Left ventricle myocardium superior (tissue), 1 donor: ENCODE data around the gene ARHGAP10. TPM values are rescaled to one million over a fixed set of nuclear protein-coding genes. Genes with fewer than 3 reads are reported as not detected.

Source experiments
- ATAC-seq: fragments of 200-7000 bp; cut with Tn5 transposase; one replicate; pipeline ENCODE4 v1.9.1; 2020; ENCODE audit warnings: mild to moderate bottlenecking, moderate library complexity
- DNase-seq: peaks from one replicate; pipeline ENCODE4 v3.0.0-alpha.2; 2020
- intact Hi-C: fragments of 100-400 bp; cut with micrococcal nuclease; formaldehyde crosslinking; loops from one replicate; pipeline ENCODE4 v1.11.0; 2022
- long read RNA-seq: library from polyadenylated mRNA; unstranded; transcript quantifications from one replicate; pipeline ENCODE4 v2.0.0, GENCODE V29; 2021
- total RNA-seq: library from RNA; stranded (reverse); fragmentation: NEBNext Ultra II Directional; extraction: Animal tissue kit (Norgen Biotek cat#: 25700); gene quantifications from one replicate; pipeline ENCODE4 v1.2.1, GENCODE V29; 2021
- donor health status: DM: no; HTN: yes; CAD: no; lungs with severe emphysema.

Gene ARHGAP10, protein sequence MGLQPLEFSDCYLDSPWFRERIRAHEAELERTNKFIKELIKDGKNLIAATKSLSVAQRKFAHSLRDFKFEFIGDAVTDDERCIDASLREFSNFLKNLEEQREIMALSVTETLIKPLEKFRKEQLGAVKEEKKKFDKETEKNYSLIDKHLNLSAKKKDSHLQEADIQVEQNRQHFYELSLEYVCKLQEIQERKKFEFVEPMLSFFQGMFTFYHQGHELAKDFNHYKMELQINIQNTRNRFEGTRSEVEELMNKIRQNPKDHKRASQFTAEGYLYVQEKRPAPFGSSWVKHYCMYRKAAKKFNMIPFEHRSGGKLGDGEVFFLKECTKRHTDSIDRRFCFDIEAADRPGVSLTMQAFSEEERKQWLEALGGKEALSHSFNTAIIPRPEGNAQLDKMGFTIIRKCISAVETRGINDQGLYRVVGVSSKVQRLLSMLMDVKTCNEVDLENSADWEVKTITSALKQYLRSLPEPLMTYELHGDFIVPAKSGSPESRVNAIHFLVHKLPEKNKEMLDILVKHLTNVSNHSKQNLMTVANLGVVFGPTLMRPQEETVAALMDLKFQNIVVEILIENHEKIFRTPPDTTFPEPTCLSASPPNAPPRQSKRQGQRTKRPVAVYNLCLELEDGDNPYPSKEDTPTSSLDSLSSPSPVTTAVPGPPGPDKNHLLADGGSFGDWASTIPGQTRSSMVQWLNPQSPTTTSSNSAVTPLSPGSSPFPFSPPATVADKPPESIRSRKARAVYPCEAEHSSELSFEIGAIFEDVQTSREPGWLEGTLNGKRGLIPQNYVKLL
- total RNA-seq = 69.2 TPM
- long read RNA-seq, transcript ARHGAP10-201 (23 exons, 3,299 nt) = major isoform, 6 of 66 reads
- long read RNA-seq, partial matches to known transcripts = 37 of 66 reads
- long read RNA-seq, other reads (novel, unspliced or antisense) = 22 of 66 reads

DNA sequence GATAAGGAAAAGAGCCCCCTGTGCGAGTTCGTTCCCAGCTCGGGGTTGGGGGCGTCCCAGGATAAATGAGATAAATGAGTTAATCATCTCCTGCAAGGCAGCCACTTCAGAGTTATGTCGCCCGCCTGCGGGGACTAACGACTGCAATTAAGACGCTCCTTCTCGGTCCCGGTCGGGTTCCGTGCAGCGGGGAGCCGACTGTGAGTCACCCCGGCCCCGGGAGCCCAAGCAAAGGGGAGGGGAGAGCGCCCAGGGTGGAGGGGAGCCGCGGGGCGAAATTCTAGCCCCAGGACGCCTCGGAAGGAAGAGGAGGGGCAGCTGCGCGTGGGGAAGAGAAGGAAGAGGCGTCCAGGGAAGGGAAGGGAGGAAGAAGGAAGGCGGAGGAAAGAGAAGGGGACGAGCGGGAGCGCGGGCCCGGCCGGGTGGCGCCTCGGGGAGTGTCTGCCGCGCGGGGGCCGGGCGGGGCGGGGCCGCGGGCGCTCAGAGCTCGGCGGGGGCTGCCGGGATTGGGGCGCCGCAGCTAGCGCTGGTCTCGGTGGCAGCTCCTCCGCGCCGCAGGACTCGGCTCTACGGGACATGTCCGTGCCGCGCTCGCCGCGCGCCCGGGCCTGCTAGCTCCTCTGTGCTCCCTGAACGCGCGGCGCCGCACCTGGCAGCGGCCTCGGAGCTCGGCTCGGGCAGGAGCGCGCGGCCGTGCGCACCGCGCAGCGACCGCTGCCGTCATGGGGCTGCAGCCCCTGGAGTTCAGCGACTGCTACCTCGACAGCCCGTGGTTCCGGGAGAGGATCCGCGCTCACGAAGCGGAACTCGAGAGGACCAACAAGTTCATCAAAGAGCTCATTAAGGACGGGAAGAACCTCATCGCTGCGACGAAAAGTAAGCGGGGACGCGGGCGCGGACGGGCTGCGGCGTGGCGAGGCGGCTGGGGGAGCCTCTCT lies at the start of gene ARHGAP10:
Gene ARHGAP10, plus strand, starts transcription at position 509 of the 938 bp plus-strand sequence. Its CDS starts 214 bp downstream, at position 723.
- ATAC-seq (peak; percentile 86), DNase-seq (peak; percentile 90)
- intact Hi-C loops = no loop called here

DNA sequence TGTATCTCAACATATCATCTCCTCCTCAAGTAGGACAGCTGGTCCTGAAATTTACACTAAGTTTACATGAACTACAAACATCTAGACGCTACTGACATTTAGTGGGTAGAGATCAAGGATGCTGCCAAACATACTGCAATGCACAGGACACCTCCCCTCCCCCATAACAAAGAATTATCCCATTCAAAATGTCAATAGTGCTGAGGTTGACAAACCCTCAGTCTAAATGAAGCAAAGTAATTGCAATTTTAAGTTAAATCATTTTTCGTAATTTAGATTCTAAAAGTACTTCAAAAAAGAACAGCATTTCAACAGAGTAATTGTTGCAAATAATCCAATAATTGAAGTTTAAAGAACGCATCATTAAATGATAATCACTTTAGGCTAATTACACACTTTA lies 49.1 kb upstream of the ARHGAP10 start:
- intact Hi-C loops = no loop called here
- ATAC-seq = no peak
- DNase-seq = no peak

DNA sequence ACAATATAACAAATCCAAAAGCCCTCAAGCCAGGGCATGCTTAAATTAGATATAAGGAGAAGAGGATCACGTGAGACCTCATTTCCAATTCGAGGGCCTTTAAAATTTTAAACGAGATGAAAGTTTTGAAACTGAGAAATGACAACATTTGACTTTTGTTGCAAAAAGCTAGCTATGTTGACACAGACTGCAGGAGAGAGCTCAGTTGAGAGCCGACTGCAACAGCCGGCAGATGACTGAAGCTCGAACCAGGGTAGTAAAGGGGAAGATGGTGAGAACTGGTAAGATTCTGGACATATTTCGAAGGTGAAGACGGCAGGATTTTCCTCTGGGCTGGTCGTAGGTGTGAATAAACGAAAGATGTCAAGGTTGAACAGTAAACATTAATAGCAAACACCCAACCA lies 48.7 kb upstream of the ARHGAP10 start:
- intact Hi-C loops = no loop called here
- ATAC-seq (peak; percentile 53), DNase-seq (no peak)

DNA sequence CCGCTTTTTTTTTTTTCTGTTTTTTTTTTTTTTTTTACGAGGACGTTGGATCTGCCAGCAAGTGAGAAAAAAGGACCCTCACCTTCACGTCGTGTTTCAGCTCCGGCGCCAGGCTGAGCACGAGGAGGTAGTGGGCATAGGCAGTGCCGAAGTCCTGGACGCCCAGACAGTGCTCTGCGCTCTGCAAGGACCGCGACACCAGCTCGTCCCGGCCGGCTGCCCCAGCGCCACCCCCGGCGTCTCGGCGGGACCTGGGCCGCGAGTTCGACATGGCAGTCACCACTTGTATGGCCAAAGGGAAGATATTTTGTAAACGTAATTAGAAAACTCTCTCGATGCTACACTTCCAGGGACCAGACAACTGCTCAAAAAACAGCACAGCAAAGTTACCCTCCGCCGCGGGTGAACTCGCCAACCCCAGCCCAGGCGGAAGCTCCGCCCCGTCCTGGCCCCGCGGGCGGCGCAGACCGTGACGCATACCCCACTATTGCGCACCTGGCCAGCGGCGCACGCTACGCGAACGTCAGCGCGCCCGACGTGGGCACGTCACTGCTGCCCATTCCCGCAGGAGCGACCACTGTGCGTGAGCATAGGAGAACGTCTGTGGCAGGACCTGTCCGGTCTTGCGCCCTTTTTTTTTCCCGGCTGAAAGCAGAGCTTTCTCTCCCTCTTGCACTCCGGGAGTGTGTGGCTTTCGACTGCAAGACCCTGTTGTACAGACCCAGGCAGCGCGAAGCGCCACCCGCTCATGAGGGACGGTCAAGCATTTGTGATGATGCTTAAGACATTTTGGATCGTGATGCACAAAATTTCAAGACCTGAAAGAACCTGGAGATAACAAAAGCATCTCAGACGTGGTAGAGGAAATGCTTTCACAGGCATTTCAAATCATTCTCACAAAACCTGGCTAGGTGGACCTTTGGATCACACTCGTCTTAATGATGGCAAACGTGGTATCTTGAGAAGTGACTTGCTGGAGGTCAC lies 47.9 kb upstream of the ARHGAP10 start, which contains the start of gene PRMT9:
Gene PRMT9, minus strand, starts transcription at position 447 of the 984 bp plus-strand sequence. Its CDS starts 176 bp downstream, at position 271.
- intact Hi-C loops = no loop called here
- peak; percentile 100 for ATAC-seq
- DNase-seq = peak; percentile 96

DNA sequence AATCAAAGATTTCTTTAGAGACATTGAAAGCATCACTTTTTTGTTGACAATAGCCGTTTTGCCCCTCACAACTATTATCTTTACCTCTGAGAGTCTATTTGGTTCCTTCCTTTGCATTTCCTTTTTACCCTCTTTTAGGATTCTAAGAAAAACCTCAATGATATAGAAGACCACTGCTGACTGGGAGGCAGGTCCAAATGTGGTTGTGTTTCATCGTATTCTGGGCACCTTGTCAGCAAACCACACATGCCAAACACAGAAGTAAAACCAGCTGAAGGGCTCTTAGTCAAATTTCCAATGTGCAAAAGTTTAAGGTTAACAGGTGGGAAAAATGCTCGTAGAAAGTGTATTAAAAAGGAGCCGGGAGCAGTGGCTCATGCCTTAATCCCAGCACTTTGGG lies 42.8 kb upstream of the ARHGAP10 start:
- intact Hi-C loops = no loop called here
- DNase-seq = no peak
- ATAC-seq = no peak

DNA sequence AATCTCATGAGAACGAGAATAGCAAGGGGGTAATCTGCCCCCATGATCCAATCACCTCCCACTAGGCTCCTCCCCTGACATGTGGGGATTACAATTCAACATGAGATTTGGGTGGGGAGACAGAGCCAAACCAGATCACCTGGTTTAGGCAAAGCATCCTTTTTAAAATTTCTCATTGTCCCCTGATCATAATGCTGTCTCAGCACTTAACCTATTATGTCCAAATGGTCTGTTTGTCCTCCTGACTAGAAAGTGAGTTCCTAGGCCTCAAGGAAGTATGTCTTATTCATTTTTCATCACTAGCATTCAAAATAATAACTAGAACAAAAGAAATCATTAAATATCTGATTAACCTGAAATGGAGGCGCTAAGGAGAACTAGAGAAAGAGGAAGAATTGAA lies 40.1 kb upstream of the ARHGAP10 start:
- no peak for DNase-seq
- intact Hi-C loops = no loop called here
- ATAC-seq = no peak

DNA sequence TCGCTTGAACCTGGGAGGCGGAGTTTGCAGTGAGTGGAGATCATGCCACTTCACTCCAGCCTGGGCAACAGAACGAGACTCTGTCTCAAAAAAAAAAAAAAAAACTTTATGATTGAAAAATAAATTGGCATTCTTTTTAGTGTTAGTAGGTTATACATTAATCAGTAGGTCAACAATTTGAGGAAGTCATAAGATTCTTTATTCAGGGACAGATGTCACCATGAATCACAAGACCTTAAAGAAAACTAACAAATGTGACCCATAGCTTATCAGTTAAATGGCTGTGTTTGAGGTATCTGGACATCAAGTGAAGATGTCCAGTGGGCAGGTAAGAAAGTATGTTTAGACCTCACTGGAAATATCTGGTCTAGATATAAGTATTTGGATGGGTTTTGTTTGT lies 38.7 kb upstream of the ARHGAP10 start:
- intact Hi-C loops = no loop called here
- ATAC-seq (no peak), DNase-seq (no peak)

DNA sequence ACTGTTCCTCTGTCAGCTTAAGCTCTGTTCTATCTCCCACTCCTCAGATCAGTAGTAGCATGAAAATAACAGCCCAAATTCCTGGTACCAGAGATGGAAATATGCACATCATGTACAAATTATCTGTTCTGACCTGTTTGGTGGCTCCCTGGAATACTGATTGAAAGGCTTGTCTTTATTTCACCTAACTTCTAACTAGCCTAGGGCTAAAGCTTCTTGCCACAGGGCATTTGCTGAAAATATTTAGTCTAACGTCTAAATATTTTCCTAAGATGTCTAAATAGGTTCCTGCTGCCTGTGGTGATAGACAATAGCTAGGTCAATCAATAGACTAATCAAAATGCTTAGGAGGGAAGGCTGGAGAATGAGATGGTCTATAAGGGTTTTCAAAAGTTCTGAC lies 35.0 kb upstream of the ARHGAP10 start:
- DNase-seq = no peak
- intact Hi-C loops = no loop called here
- ATAC-seq = no peak

DNA sequence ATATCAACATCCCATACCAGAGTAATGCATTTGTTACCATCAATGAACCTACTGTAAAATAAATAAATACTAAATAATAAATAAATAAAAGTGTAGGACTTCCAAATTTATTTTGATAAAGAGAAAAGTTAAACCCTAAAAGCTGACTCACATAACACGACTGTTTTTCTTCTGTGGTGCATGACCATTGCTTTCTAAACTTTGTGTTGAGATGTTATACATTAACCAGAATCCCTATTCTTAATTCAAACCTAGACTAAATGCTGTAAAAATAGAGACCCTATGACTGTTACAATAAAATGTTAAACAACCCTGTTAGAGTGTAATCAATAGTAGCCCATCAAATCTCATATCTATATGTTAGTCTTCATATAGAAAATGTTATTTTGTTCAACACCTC lies 27.0 kb upstream of the ARHGAP10 start:
- intact Hi-C loops = loop anchor here (5.0 kb wide), 1 partner anchor 162 kb away; no protein-coding TSS in a partner anchor
- DNase-seq (no peak), ATAC-seq (no peak)

DNA sequence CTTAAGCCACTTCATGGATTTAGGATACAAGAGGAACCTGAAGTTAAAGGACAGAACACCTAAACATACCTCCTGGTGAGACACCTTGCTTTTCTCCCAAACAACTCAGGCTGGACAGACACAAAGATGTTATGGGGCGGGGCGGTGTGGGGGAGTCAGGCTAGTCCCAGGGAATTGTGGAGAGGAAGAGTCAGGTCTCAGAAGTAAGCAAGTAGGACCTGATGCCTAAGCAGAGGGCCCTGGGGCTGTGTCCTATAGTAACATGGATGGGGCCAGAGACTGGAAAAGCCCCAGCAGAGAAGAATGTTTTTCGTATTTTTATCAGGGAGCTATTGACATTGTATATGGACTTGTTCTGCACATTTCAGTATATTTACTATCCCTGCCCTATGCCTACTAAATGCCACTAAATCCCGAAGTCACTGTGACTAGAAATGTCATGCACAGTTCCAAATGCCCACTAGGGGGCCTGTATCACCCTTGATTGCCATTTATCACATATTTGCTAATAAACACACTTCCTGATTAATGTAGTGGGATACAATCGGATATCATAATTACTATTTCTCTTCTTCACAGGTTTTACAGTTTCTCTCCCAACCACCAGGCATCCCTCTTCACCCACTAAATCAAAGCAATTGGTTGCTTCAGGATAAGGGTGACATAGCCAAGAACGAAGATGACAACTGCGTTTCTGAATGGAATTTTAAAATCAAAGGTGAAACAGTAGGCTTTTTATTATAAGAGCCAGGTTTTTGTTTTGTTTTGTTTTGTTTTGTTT lies 23.8 kb upstream of the ARHGAP10 start:
- intact Hi-C loops = loop anchor here (5.0 kb wide), 1 partner anchor 159 kb away; no protein-coding TSS in a partner anchor
- ATAC-seq (peak; percentile 79), DNase-seq (no peak)

DNA sequence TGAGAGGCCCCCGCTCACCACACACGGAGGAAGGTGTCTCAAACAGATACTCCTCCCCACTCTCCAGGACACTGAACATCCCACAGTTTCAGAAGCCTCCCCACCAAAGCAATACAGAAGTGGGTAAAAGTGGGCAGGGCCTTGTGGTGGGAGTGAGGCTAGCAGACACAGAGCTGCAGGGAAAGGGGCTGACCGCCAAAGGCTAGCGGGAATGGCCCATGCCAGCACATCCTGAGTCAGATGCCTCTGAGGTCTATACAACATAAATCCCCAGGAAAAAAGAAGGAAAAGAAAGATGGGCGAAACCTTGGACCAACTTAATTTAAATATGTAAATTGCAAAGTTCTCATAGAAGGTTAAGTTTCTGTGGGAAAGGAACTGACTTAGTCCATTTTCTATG lies 21.9 kb upstream of the ARHGAP10 start:
- intact Hi-C loops = loop anchor here (5.0 kb wide), 1 partner anchor 157 kb away; no protein-coding TSS in a partner anchor

DNA sequence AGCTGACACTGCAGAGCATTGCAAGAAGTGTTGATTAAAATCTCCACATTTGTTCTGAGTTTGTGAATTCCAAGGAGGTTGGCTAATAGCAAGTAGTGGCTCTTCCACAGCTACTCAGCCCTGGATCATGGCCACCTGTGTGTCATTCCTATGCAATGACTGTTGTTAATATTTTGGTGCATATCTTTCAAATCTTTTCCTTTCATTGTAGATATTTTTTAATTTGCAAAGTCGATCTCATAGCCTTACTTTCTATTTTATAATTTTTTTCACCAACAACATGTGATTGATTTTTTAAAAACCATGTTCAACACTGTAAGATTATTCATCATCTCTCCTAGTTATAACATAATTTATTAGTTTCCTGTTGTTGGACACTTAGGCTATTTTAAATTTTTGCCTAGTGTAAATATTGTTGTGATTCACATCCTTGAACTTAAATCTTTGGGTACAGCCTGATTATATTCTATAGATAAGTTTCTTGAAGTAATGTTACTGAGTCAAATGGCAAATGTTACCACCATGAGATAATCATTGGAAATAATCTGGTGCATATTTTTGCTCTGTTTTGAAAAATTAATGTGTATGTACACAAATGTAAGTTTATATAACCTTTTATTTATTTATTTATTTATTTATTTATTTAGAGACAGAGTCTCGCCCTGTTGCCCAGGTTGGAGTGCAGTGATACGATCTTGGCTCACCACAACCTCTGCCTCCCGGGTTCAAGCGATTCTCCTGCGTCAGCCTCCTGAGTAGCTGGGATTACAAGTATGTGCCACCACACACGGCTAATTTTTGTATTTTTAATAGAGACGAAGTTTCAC lies 17.1 kb upstream of the ARHGAP10 start:
- DNase-seq (no peak), ATAC-seq (peak; percentile 76)
- intact Hi-C loops = no loop called here

More for the DNA sequence above, 21.9 kb upstream of the ARHGAP10 start:
- DNase-seq (no peak), ATAC-seq (no peak)

DNA sequence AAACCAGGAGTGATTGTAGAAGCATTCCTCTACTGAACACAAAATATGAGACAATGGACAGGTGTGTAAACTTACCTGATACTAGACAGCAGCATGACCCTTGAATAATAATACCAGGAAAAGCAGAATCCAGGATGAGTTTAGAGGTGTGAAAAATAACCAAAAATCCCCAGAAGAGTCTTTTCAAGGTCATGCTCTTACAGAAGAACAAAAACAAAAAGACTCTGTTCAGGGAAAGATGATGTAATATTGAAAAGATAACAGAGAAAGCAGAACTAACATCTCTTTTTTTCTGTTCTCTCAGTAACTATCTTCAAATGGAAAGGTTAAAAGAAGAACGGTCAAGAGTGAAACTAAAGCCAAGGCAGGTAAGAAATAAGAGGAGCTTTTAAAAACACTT lies 14.0 kb upstream of the ARHGAP10 start:
- ATAC-seq = no peak
- DNase-seq = no peak
- intact Hi-C loops = no loop called here

DNA sequence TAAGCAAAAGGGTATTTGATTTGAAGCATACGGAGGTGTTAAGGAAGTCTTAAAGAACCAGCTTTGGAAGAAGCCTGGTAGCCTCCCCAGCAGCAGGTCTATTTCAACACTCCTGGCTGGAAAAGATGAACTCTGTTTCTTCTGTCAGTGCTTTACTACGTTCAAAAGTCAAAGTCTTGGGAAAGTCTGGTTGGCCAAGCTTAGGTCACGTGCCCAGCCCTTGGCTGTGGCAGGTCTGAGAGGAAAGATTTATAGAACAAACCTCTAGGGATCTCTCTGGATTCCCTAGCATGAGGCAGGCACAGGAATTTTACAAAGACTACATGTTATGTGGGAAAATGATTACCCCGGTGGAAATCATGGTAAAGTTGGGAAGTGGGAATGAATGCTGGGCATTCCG lies 8.6 kb upstream of the ARHGAP10 start:
- no peak for ATAC-seq
- DNase-seq = no peak

DNA sequence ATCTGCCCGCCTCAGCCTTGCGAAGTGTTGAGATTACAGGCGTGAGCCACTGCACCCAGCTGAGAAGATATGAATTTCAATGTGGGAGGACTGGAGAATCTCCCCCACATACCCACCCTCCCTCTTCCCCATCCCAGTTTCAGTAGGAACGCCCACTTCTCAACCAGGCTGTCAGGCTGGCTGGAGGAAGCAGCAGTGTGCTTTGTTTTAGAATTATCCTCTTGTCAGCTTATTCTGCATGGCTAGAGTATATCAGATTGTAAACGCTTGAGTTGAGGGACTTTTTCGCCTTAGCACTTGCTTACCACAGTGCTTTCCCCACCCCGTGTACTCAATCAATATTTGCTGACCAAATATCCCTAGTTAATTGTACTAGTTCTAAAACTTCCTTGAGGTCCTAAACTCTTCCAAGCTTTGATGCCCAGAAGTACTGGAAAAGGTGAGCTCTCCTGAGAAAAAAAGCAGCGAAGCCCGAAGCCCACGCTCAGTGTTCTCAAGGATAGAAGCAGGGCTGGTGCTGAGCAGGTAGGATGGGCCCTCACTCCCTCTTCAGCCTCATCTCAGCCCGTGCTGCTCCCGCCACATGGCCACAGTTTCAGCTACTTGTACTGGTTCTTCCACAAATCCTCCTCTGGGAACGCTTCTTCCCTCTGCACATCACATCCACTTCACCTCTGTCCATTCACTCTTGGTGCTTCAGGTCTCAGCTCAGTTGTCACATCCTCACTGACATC lies 7.3 kb upstream of the ARHGAP10 start:
- intact Hi-C loops = no loop called here
- DNase-seq (no peak), ATAC-seq (no peak)

More for the DNA sequence above, 8.6 kb upstream of the ARHGAP10 start:
- intact Hi-C loops = no loop called here
